Superior temporal gyrus (tissue), 1 donor: ENCODE data around the gene CDH4.

Experiments
- DNase-seq: peaks from one replicate; pipeline ENCODE4 v3.0.0-alpha.2; 2016; ENCODE audit errors: extremely low spot score

CDH4 gene

GRCh38 chr20:61532736-61533135, 280.7 kb downstream of the CDH4 start:
- DNase-seq, result no peak

GRCh38 chr20:61533231-61533631, 281.2 kb downstream of the CDH4 start:
- no peak for DNase-seq

- DNase-seq, result no peak
Measured at GRCh38 chr20:61534346-61534745, 282.3 kb downstream of the CDH4 start.

GRCh38 chr20:61535091-61535490, 283.0 kb downstream of the CDH4 start:
- no peak for DNase-seq

GRCh38 chr20:61535536-61535935, 283.5 kb downstream of the CDH4 start:
- no peak for DNase-seq

- DNase-seq, result no peak
Measured at GRCh38 chr20:61535956-61536355, 283.9 kb downstream of the CDH4 start.

- no peak for DNase-seq
Measured at GRCh38 chr20:61536671-61537070, 284.6 kb downstream of the CDH4 start.

- DNase-seq, result no peak
Measured at GRCh38 chr20:61537239-61538182, 285.4 kb downstream of the CDH4 start.

- DNase-seq, result no peak
Measured at GRCh38 chr20:61538183-61538942, 286.3 kb downstream of the CDH4 start.

- no peak for DNase-seq
Measured at GRCh38 chr20:61538943-61539265, 286.8 kb downstream of the CDH4 start.

- DNase-seq, result no peak
Measured at GRCh38 chr20:61539706-61540360, 287.8 kb downstream of the CDH4 start.

- no peak for DNase-seq
Measured at GRCh38 chr20:61541537-61541936, 289.5 kb downstream of the CDH4 start.

GRCh38 chr20:61543086-61543485, 291.0 kb downstream of the CDH4 start:
- DNase-seq, result no peak

- no peak for DNase-seq
Measured at GRCh38 chr20:61543931-61544745, 292.1 kb downstream of the CDH4 start.

GRCh38 chr20:61544910-61545889, 293.1 kb downstream of the CDH4 start:
- DNase-seq, result no peak

- no peak for DNase-seq
Measured at GRCh38 chr20:61546641-61547040, 294.6 kb downstream of the CDH4 start.

- no peak for DNase-seq
Measured at GRCh38 chr20:61548069-61548468, 296.0 kb downstream of the CDH4 start.

GRCh38 chr20:61549865-61550264, 297.8 kb downstream of the CDH4 start:
- no peak for DNase-seq

- DNase-seq, result no peak
Measured at GRCh38 chr20:61551401-61551800, 299.3 kb downstream of the CDH4 start.

- no peak for DNase-seq
Measured at GRCh38 chr20:61554617-61555016, 302.6 kb downstream of the CDH4 start.
